SKM-1 (cell line): ENCODE measurements around the gene MS4A4A.
A peak's percentile ranks its signal among the peaks of the same experiment; 100 is the strongest.
"Not testable (repeated sequence)": the region's sequence is repeated elsewhere in the genome, so short reads cannot be mapped to it uniquely, and the experiment has no call there.

ENCODE experiments used
- DNase-seq: peaks from one replicate; lab custom pipeline; 2025; ENCODE audit not compliant: unreplicated experiment; lab: John Stamatoyannopoulos, UW

Gene MS4A4A

DNA sequence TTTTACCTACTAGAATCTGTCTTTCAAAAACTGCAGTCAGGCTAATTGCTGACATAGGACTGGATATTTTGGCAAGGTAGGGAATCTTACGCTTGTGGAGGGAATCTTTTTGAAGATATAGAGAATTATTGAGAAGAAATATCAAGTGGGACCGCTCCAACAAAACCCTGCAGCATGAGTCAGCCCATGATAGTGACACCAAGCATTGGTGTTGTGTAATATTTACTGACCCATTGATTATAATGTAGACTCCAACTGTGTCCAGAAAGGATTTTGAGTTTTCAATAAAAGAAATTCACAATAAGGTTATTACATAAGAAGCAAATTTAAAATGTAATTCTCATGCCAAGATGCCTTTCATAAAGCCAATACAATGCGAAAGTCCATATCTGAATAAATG, 20.7 kb downstream of the MS4A4A start:
- DNase-seq, result no peak

DNA sequence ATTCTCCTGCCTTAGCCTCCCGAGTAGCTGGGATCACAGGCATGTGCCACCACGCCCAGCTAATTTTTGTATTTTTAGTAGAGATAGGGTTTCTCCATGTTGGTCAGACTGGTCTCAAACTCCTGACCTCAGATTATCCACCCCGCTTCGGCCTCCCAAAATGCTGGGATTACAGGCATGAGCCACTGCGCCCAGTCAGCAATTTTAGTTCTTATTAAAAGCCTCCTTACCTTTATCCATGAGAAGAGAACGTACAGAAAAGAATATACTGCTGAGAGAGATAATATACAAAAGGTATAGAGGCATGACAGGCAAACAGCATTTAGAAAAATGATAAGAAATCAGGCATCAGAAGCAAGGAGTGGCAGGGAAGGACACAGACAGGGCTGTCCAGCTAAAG, 21.4 kb downstream of the MS4A4A start:
- not testable (repeated sequence) for DNase-seq

DNA sequence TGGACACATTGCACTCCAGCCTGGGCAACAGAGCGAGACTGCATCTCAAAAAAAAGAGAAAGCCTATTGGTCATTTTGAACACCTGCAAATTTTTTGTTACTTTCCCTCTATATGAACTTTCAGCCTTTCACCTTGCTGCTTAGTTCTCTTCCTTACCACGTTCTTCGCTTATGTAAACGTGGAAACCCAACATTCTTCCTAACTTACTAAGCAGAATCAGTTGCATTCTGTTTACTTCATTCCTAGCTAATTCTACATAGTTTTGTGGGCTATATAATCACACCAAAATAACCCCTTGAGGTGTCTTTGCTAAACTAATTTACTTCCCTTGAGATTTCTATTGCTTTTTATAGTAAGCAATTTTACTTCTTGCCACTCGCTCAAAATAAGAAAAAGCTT, 23.2 kb downstream of the MS4A4A start:
- DNase-seq, result no peak

DNA sequence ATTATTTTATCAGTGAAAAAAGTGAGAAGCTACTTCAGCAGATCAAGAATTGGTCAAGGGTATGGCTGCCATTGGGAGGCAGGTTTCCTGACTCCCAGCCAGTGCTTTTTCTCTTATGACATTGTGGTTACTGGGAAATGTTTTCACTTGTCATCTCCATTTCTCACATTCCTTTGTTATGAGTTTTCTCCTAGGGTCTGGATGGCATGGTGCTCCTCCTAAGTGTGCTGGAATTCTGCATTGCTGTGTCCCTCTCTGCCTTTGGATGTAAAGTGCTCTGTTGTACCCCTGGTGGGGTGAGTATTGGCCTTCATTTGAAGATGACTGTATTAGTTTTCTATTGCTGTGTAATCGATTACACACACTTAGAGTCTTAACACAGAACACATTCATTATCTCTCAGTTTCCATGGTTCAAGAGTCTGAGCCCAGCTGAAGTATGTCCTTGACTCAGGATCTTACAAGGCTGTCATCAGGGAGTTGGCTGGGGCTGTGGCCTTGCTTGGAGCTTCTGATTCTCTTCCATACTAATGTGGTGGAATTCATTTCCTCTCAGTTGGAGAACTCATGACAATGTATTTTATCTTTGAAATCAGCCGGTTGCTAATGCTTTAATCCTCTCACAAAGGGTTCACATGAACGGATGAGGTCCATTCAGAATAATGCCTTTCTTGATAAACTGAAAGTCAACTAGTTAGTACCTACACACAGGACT, 25.6 kb downstream of the MS4A4A start:
- no peak for DNase-seq

DNA sequence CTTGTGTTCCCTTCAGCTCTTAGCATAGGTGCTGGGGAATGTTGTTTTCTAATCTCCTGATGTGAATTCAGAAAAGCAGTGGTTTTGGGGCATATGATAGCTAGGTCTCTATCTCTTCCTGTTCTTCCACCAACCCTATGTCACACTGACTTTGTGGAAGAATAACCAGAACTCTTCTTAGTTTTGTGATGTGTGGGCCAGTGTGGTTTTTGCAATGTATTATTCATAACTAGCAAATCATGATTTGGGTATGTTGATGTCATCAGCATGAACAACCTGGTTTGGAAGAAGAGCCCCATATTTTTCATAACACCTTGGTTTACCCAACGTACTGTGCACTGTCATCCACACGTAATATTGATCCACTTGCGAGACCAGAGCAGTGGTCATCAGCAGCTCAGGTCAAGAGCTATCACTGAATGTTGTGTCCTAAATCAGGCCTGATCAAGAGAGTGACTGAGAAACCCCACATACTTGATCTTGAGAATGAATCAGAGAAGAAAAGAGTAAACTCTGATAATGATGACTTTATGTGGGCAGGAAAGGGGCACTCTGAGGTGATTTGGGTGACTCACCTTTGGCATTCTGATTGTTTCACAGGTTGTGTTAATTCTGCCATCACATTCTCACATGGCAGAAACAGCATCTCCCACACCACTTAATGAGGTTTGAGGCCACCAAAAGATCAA, 27.2 kb downstream of the MS4A4A start:
- no peak for DNase-seq

DNA sequence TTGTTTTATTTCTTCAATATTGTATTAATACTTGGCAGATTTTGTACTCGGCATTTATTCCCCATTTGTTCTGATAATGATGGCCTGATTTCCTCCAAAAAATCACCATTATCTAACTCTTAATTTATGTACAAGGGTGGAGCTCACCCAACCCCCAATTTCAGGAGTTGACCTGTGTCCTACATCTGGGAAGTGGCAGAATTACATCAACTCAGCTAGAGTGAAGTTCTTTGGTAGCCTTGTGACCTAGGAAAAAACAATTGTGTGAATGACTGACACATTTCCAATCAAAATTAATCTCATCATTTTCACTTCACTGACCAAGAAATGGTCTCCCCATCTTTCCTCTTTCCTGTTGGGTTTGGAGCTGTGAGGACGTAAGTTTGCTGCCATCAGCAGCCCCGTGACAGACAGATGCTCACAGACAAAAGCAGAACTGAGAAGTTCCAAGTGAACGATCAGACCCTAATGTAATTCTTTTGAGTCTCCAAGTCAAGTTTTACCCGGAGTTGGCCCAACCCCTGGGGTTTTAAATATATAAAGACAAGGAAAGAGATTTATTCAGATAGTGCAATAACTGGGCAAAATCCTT, 30.0 kb downstream of the MS4A4A start:
- no peak for DNase-seq

DNA sequence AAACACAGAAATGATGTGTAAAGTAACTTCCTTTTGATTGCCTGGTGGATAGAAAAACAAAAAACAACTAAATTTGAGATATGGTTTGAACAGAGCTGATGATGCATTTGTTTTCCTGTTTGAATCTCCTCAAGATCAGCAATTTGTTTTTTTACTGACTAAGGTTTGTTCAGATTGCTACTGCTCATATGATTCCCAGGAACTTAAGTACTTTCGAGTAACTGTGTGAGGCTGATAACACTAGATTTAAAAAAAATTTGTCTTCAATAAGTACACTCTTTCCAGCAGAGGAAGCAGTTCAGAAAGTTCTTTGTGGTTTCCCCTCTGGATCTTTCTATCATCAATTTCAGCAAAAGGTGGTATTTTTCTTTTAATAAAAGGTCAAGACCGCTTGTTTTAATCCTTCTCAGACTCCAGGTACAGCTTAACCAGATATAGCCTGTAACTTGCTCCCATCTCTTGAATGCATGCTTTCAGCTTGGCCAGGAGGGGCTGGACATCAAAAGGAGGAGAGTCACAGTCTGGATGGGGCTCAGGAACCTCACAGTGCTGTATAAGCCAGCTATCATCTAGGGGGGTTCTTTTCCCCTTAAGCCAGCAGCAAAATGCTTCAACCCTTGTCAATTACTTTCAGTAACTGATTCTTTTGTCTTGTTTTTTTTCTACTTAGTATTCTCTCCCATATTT, 34.3 kb downstream of the MS4A4A start:
- DNase-seq, result no peak

DNA sequence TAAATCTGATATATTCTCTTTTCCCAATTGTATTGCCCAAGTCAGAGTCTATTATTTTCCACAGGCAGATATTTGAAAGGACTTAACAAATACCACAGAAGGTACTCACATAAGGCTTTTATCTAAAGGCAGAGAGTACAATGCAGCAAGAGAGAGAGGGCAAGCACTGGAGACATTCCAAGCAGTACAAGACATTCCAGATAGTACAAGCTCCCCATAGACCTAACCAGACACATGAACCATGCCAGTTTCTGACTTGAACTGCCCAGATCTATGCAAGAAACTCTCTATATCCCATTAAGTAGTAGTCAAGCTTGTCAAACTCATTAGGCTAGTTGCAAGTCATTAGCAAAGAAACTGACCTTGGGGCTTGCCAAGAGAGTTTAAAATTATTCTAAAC, 35.4 kb downstream of the MS4A4A start:
- DNase-seq, result no peak

DNA sequence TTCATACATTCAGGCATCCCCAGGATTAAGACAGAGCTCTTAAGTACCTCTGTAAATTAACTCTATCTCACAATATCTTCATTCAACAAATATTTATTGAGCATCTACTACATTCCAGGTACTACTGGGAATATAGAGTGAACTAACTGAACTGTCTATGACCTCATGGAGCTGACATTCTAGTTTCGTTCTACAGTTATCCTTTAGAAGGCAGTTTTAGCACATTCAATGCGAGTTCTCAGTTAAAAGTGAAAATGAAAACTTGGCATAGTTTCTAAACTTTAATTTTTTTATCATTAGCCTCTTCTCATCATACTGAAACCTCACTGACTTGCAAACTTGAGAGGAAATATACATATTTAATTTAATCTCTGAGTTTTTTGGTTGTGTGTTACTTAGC, 35.9 kb downstream of the MS4A4A start:
- DNase-seq, result no peak

DNA sequence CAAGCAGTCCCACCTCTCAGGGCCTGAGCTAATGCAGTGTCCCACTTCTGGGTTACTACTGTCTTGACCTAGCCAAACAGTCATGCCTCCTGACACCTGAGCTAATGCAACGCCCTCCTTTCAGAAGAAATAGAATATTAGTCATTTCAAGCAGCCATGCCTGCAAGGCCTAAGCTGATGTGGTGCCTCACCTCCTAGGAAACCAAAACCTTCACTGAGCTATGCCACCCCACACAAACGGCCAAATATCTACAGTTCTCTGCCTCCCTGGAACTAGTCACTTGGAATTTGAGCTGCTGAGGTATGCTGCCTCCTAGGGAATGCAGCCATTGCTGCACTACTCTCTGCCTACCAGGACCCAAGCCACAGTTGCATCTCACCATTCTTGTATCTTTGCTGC, 38.3 kb downstream of the MS4A4A start:
- DNase-seq, result no peak

DNA sequence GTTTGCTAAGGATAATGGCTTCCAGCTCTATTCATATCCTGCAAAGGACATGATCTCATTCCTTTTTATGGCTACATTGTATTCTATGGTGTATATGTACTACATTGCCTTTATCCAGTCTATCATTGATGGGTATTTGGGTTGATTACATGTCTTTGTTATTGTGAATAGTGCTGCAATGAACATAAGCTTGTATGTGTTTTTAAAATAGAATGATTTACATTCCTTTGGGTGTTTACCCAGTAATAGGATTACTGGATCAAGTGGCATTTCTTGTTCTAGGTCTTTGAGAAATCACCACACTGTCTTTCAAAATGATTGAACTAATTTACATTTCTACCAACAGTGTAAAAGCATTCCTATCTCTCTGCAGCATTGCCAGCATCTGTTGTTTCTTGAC, 40.6 kb downstream of the MS4A4A start:
- no peak for DNase-seq

DNA sequence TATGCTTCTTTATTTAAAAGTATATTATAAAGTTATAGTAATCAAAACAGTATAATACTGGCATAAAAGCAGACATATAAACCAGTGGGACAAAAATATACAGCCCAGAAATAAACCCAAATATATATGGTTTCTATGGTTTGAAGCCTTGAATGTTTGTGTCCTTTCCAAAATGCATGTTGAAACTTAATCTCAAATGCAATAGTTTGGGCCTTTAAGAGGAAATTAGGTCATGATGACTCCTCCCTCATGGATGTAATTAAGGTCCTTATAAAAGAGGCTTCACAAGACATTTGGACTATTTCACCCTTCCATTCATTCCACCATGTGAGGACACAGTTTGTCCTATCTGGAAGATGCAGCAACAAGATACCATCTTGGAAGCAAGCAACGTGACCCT, 46.5 kb downstream of the MS4A4A start, which contains the start of gene MS4A6E:
TSS of gene MS4A6E (plus strand) at position 301 of the 400 bp plus-strand sequence. CDS start 7,641 bp downstream, outside the sequence.
- no peak for DNase-seq

DNA sequence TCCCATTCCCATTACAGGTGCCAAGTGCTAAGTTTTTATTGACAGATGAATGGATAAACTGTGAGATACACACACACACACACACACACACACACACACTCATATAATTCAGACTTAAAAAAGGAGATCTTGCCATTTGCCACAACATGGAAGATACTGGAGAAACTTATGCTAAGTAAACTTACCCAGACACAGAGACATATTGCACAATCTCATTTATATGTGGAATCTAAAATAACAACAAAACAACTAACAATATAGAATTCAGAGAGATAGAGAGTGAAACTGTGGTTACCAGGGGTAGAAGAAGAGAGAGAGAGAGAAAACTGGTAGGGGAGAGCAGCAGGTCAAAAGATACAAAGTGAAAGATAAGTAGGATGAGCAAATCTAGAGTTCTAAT, 48.0 kb downstream of the MS4A4A start:
- no peak for DNase-seq

DNA sequence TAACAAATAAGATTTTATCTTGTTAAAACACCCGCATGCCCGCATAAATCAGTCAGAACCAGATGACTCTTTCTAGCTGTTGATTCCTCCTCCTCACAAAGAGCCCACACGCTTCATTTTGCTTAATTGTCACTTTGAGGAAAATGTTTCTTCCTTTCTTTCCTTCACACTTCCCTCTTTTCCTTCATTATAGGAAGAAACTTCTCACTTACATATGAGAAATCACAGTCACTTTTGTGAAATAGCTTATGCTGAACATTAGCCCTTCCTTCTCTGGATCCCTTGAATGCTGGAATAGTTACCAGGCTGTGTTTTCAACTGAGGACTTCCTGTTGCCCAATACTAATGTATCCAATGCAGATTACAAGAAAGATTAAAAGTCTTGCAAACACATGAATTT, 52.4 kb downstream of the MS4A4A start:
- DNase-seq, result no peak

DNA sequence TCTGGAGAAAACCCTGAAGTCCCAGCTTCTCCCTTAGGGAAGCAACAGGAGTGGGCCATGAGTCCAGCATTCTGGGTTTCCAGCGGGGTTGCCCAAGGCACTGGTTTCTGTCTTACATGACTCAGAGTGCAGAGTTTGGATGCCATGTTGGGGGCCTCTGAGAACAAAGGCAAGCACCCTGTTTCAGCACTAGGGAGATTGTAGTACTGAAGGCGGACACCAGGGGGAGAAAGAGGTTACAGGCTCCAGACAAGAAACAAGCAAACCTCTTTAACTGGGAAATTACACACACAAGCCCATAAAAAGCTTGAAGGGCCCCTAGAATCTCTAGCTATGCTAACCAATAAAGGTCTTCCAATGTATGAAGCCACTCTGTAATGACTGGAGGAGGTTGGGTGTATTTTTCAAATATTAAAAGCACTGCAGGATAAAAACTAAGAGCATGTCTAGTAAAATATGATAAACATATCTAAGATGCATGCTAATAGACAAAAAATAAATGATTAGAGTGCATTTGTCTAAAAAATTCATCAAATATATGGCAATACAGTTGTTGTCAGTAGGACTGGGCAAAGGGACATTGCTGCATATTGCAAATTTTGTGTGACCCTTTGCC, 53.6 kb downstream of the MS4A4A start:
- DNase-seq, result peak; percentile 43

DNA sequence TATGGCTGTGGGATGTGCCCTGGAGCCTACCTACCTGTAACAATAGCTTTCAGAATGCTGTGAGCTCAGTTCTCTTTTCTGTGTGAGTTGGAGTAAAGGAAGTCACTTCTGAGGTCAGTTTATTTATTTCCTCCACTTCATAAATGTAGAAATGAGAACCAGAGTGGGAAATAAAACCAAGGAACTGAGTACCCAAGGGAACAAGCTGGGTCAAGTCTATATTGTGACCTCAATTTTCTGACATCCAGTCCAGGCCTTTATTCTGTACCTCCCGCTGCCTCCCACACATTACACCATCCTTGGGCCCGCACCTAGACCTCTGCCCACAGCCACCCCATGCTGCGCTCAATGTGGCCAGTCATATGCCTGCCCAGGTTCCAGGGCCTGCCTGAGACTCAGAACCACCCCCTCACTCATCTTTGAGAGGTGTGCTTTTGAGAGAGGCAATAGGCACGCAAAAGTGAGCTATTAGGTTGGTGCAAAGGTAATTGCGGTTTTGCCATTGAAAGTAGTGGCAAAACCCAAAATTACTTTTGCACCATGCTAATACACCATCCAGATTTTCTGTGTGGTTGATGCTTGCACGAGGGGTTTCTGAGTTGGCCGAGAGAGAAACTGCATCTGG, 56.4 kb downstream of the MS4A4A start:
- no peak for DNase-seq

DNA sequence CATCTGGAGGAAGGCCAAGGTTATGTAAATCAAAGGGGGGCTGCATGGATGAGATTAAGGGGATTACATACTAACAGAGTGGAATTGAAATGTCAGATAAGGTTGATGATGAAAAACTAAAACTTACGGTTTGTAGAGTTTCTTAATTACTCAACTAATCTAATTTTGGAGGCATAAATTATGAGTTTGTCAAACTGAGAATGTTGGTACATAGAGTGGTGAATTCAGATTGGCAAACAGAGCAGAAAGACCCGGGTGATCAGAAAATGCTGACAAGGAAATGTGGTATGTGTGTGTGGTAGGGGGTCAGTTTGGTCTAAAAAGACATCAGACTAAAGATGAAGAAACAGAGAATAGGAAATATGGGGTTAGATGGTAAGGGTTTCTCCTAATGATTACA, 57.6 kb downstream of the MS4A4A start:
- no peak for DNase-seq

DNA sequence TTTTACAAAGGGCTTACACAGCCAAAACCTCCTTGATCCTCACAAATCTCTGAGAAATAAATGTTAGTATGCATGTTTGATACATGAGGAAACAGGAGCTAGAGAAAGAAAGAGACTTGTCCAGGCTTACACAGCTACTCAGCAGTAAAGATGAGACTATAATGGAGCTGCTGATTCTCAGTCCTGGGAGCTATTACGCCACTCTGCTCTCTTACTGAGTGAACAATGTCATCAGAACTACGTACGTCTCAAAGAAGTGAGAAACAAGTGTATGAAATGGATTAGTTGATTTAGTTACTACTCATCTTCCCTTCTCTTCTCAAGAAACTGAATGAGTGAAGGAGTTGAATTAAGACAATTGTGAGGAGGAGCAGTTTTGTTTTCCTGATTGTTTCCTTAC, 58.9 kb downstream of the MS4A4A start:
- no peak for DNase-seq

DNA sequence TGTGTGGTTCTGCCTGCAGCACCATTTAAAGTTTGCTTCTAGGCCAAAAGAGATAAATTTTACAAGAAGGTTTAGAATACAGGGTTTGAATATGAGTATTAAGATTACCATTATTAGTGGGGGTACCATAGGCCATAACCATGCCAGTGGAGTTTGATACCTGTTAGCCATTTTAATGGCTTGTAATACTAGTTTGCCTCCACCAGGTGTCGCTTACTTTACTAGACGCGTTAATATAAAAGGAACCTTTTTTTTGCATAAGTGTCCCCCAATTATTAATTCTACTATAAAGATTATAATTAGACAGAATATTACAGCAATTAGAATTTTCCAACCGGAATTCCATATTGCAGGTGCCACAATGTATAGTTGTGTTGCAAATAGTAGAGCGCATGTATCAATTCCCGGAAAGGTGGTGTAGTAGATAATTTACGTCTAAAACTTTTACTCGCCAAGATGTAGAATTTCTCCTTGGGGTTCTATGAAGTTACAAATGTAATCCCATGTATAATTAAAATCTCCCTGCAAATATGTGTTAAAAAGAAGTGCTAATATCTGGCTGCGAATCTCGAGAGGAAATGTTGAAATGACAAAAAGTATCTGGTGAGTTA, 62.7 kb downstream of the MS4A4A start:
- peak; percentile 9 for DNase-seq

DNA sequence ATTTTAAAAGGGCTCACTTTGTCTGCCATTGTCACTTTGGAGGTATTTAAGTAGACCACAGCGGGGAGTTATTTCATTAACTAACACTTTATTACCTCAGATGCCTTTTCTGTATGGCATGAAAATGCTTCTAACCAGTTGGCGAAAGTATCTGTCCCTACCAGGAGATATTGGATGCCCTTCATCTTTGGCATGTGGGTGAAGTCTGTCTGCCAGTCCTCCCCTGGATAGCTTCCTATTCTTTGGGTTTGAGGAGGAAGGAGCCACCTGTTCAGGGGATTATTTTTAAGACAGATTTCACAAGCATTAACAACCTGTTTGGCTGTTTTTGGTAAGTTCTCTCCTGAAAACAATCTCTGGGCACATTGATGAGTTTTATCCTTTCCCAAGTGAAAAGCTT, 63.7 kb downstream of the MS4A4A start:
- DNase-seq, result no peak
